ENCODE measurements around the gene TNS1.

The TNS1 gene

GRCh38 chr2:217990389-217990788, 12.4 kb downstream of the TNS1 start:
- no peak overlapping the region for H3K9ac ChIP-seq (ENCODE audit: low read depth, low read length, poor library complexity, severe bottlenecking)
- no peaks in the 10 kb centered on the region for H3K27me3 ChIP-seq (ENCODE audit: insufficient read depth, low read length, poor library complexity, severe bottlenecking)
- H2AFZ ChIP-seq (ENCODE audit: low read length) = no peak overlapping the region
- H4K20me1 ChIP-seq (ENCODE audit: insufficient read depth, low read length, poor library complexity, severe bottlenecking) = no peaks in the 10 kb centered on the region
- no peak overlapping the region for H3K4me2 ChIP-seq (ENCODE audit: low read depth, low read length, poor library complexity, severe bottlenecking)
- H3K36me3 ChIP-seq (ENCODE audit: insufficient read depth, low read length) = no peaks in the 10 kb centered on the region
- TF ChIP-seq, protein P1, sequence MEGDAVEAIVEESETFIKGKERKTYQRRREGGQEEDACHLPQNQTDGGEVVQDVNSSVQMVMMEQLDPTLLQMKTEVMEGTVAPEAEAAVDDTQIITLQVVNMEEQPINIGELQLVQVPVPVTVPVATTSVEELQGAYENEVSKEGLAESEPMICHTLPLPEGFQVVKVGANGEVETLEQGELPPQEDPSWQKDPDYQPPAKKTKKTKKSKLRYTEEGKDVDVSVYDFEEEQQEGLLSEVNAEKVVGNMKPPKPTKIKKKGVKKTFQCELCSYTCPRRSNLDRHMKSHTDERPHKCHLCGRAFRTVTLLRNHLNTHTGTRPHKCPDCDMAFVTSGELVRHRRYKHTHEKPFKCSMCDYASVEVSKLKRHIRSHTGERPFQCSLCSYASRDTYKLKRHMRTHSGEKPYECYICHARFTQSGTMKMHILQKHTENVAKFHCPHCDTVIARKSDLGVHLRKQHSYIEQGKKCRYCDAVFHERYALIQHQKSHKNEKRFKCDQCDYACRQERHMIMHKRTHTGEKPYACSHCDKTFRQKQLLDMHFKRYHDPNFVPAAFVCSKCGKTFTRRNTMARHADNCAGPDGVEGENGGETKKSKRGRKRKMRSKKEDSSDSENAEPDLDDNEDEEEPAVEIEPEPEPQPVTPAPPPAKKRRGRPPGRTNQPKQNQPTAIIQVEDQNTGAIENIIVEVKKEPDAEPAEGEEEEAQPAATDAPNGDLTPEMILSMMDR (conservative IDR thresholded peaks at IDR 0.05; ENCODE audit: low read length) = no peak
- TF ChIP-seq EZH2phosphoT487 (IDR thresholded peaks at IDR 0.05; ENCODE audit: borderline replicate concordance) = no peak
- H3K4me3 ChIP-seq (ENCODE audit: low read length, poor library complexity, severe bottlenecking) = no peak overlapping the region
- H3K9me2 ChIP-seq (replicated peaks; ENCODE audit: low read depth, low read length) = no peaks in the 10 kb centered on the region
- H3K4me1 ChIP-seq (ENCODE audit: insufficient read depth, low read length, poor library complexity, severe bottlenecking) = no peaks in the 10 kb centered on the region
- H3F3A ChIP-seq (ENCODE audit: low read depth) = no peaks in the 10 kb centered on the region
- H3K9me3 ChIP-seq (ENCODE audit: insufficient read depth, low read depth, low read length) = no peaks in the 10 kb centered on the region
- H3K79me2 ChIP-seq (ENCODE audit: insufficient read depth, low read length) = no peaks in the 10 kb centered on the region

DNA sequence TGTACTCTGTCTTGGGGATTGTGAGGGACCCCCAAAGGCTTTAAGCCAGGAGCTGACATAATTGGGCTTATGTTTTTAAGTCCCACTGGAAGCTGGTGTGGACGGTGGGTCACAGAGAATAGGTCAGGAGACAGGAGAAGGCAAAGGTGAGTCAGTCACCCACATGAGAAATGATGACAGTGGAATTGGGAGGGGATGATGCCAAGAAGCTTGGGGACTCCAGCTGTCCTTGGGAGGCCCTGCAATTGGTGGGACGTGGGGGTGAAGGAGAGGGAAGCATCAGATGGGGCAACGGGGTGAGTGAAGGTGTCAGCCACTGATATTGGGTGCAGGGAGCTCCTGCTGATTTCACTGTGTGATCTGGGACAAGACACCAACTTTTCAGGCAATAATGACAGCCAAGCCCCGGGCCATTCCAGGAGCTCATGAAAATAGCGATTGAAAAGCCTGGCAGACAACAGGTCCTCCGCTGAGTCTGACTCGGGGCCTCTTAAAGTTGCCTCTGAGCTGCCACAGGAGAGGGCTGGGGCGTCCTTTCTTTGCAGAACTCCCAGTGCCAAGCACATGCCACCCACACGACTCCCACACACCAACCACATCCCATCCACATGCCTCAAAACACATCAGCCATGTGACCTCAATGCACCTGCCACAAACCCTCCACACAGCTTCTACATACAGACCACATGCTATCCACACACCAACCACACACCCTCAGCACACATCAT, 13.4 kb downstream of the TNS1 start:
- Histone ChIP-seq H4K20me1 (ENCODE audit: insufficient read depth, low read length, poor library complexity, severe bottlenecking) (no peaks in the 10 kb centered on the region), H3K4me3 (ENCODE audit: low read length, poor library complexity, severe bottlenecking) (no peak overlapping the region), H3F3A (ENCODE audit: low read depth) (no peaks in the 10 kb centered on the region), H3K27me3 (ENCODE audit: insufficient read depth, low read length, poor library complexity, severe bottlenecking) (no peaks in the 10 kb centered on the region), H3K9me2 (replicated peaks; ENCODE audit: low read depth, low read length) (no peaks in the 10 kb centered on the region), H3K36me3 (ENCODE audit: insufficient read depth, low read length) (no peaks in the 10 kb centered on the region), H3K4me2 (ENCODE audit: low read depth, low read length, poor library complexity, severe bottlenecking) (no peak overlapping the region), H2AFZ (ENCODE audit: low read length) (no peak overlapping the region), H3K4me1 (ENCODE audit: insufficient read depth, low read length, poor library complexity, severe bottlenecking) (no peaks in the 10 kb centered on the region), H3K79me2 (ENCODE audit: insufficient read depth, low read length) (no peaks in the 10 kb centered on the region), H3K9ac (ENCODE audit: low read depth, low read length, poor library complexity, severe bottlenecking) (no peak overlapping the region), H3K9me3 (ENCODE audit: insufficient read depth, low read depth, low read length) (no peaks in the 10 kb centered on the region)
- no peak for TF ChIP-seq EZH2phosphoT487 (IDR thresholded peaks at IDR 0.05; ENCODE audit: borderline replicate concordance)
- TF ChIP-seq, protein P1 (conservative IDR thresholded peaks at IDR 0.05; ENCODE audit: low read length) = no peak

- no peaks in the 10 kb centered on the region for H4K20me1 ChIP-seq (ENCODE audit: insufficient read depth, low read length, poor library complexity, severe bottlenecking)
- no peaks in the 10 kb centered on the region for H3K36me3 ChIP-seq (ENCODE audit: insufficient read depth, low read length)
- H3K4me3 ChIP-seq (ENCODE audit: low read length, poor library complexity, severe bottlenecking) = no peak overlapping the region
- H3K27me3 ChIP-seq (ENCODE audit: insufficient read depth, low read length, poor library complexity, severe bottlenecking) = no peaks in the 10 kb centered on the region
- H3K4me1 ChIP-seq (ENCODE audit: insufficient read depth, low read length, poor library complexity, severe bottlenecking) = no peaks in the 10 kb centered on the region
- H2AFZ ChIP-seq (ENCODE audit: low read length) = no peak overlapping the region
- no peak overlapping the region for H3K4me2 ChIP-seq (ENCODE audit: low read depth, low read length, poor library complexity, severe bottlenecking)
- TF ChIP-seq, protein P1 (conservative IDR thresholded peaks at IDR 0.05; ENCODE audit: low read length) = 0 out of 2 replicates have a peak, but pooled peaks have one; percentile 31
- no peak for TF ChIP-seq EZH2phosphoT487 (IDR thresholded peaks at IDR 0.05; ENCODE audit: borderline replicate concordance)
- H3F3A ChIP-seq (ENCODE audit: low read depth) = no peaks in the 10 kb centered on the region
- no peaks in the 10 kb centered on the region for H3K79me2 ChIP-seq (ENCODE audit: insufficient read depth, low read length)
- H3K9me3 ChIP-seq (ENCODE audit: insufficient read depth, low read depth, low read length) = no peaks in the 10 kb centered on the region
- H3K9ac ChIP-seq (ENCODE audit: low read depth, low read length, poor library complexity, severe bottlenecking) = no peak overlapping the region
- no peaks in the 10 kb centered on the region for H3K9me2 ChIP-seq (replicated peaks; ENCODE audit: low read depth, low read length)
Observed at GRCh38 chr2:217988840-217989204, 14.0 kb downstream of the TNS1 start.

All from Loucy (cell line).